ENCODE measurements around the gene SOX1.

GRCh38 chr13:112077729-112078128 lies 10.8 kb downstream of the SOX1 start:
- TF ChIP-seq CTCF (IDR thresholded peaks at IDR 0.05; ENCODE audit: extremely low read depth in 1 of 2, insufficient read depth in 1 of 2, low read depth in 1 of 2, low read length in 2 of 2) (no peak), POLR2A (IDR thresholded peaks at IDR 0.05; ENCODE audit: low read depth, low read length) (no peak), POLR2AphosphoS5 (IDR thresholded peaks at IDR 0.05; ENCODE audit: insufficient read depth, low read depth, low read length) (no peak), MYC (IDR thresholded peaks at IDR 0.05; ENCODE audit: low read depth, low read length) (no peak), FOS (IDR thresholded peaks at IDR 0.05; ENCODE audit: borderline replicate concordance, insufficient read depth, low read length) (no peak), JUN (IDR thresholded peaks at IDR 0.05; ENCODE audit: borderline replicate concordance, insufficient read depth, insufficient read length, low read depth) (no peak), EZH2 (IDR thresholded peaks at IDR 0.05; ENCODE audit: borderline replicate concordance, low read depth, low read length, severe bottlenecking) (no peak), MAX (IDR thresholded peaks at IDR 0.05; ENCODE audit: insufficient read depth, insufficient read length) (no peak)
